H1 (cell line): ENCODE data around the gene MESD.

ENCODE experiments used
- ATF2 ChIP-seq: IDR thresholded peaks from 2 replicates; pipeline ENCODE4 v1.6.1; 2012; ENCODE audit warnings: low read length, inconsistent platforms
- CHD1 ChIP-seq: IDR thresholded peaks from 2 replicates; pipeline ENCODE4 v1.6.1; 2012; ENCODE audit warnings: low read depth, low read length, improper control_type of control experiment
- CHD2 ChIP-seq: IDR thresholded peaks from 2 replicates; pipeline ENCODE4 v1.6.1; 2012; ENCODE audit warnings: low read length, improper control_type of control experiment
- EP300 ChIP-seq, 2 experiments: IDR thresholded peaks; 1 replicate in 1 of 2; 2 replicates in 1 of 2; pipeline ENCODE4 v1.6.1; 2011 to 2012; ENCODE audit warnings: low read depth in 2 of 2, low read length in 2 of 2, mild to moderate bottlenecking in 2 of 2, borderline replicate concordance in 1 of 2, inconsistent platforms in 1 of 2, moderate library complexity in 1 of 2
- HDAC6 ChIP-seq: IDR thresholded peaks from one replicate; pipeline ENCODE4 v1.7.1; 2012; ENCODE audit warnings: low read depth, mild to moderate bottlenecking, inconsistent platforms, low read length, moderate library complexity
- KDM4A ChIP-seq: IDR thresholded peaks from one replicate; pipeline ENCODE4 v1.7.1; 2012; ENCODE audit warnings: low read depth, mild to moderate bottlenecking, moderate library complexity, low read length, inconsistent platforms; ENCODE audit not compliant: severe bottlenecking
- POLR2A ChIP-seq, 2 experiments: IDR thresholded peaks; 1 replicate in 1 of 2; 2 replicates in 1 of 2; pipeline ENCODE4 v1.6.1; 2011; ENCODE audit warnings: low read depth in 2 of 2, low read length in 2 of 2, mild to moderate bottlenecking in 2 of 2; ENCODE audit errors: control extremely low read depth in 1 of 2
- RAD21 ChIP-seq, 2 experiments: IDR thresholded peaks in 1 of 2; conservative IDR thresholded peaks in 1 of 2; 2 replicates each; pipeline ENCODE4 v1.6.1; 2011; ENCODE audit warnings: low read depth in 2 of 2, low read length in 2 of 2, improper control_type of control experiment in 1 of 2, inconsistent platforms in 1 of 2, mild to moderate bottlenecking in 1 of 2, moderate library complexity in 1 of 2
- SP1 ChIP-seq: IDR thresholded peaks from 2 replicates; pipeline ENCODE4 v1.6.1; 2011; ENCODE audit warnings: low read depth, low read length
- SUZ12 ChIP-seq: fragments of 200-600 bp; sonication (generic); IDR thresholded peaks from 2 replicates; pipeline ENCODE4 v1.6.1; 2012; ENCODE audit warnings: mild to moderate bottlenecking, inconsistent platforms, low read length, moderate library complexity, mixed read lengths
- TEAD4 ChIP-seq: IDR thresholded peaks from 2 replicates; pipeline ENCODE4 v1.6.1; 2012; ENCODE audit warnings: low read depth, low read length, inconsistent platforms, mixed read lengths
- ZNF274 ChIP-seq: IDR thresholded peaks from 2 replicates; pipeline ENCODE4 v1.7.0; 2012; ENCODE audit warnings: low read length, borderline replicate concordance; ENCODE audit errors: extremely low read depth
- TF ChIP-seq, protein P1 (sequence below): IDR thresholded peaks from 2 replicates; pipeline ENCODE4 v1.6.1; 2011; ENCODE audit warnings: low read depth, mild to moderate bottlenecking, low read length; ENCODE audit not compliant: insufficient read depth
- TF ChIP-seq, protein P2 (sequence below), 3 experiments: IDR thresholded peaks; 1 replicate in 2 of 3; 2 replicates in 1 of 3; pipeline versions ENCODE4 v1.5.1 to v1.6.1; 2011; ENCODE audit warnings: low read length in 3 of 3, mild to moderate bottlenecking in 3 of 3, inconsistent platforms in 2 of 3, low read depth in 1 of 3, moderate library complexity in 1 of 3; ENCODE audit not compliant: insufficient read depth in 1 of 3; ENCODE audit errors: control extremely low read depth in 1 of 3

DNA sequence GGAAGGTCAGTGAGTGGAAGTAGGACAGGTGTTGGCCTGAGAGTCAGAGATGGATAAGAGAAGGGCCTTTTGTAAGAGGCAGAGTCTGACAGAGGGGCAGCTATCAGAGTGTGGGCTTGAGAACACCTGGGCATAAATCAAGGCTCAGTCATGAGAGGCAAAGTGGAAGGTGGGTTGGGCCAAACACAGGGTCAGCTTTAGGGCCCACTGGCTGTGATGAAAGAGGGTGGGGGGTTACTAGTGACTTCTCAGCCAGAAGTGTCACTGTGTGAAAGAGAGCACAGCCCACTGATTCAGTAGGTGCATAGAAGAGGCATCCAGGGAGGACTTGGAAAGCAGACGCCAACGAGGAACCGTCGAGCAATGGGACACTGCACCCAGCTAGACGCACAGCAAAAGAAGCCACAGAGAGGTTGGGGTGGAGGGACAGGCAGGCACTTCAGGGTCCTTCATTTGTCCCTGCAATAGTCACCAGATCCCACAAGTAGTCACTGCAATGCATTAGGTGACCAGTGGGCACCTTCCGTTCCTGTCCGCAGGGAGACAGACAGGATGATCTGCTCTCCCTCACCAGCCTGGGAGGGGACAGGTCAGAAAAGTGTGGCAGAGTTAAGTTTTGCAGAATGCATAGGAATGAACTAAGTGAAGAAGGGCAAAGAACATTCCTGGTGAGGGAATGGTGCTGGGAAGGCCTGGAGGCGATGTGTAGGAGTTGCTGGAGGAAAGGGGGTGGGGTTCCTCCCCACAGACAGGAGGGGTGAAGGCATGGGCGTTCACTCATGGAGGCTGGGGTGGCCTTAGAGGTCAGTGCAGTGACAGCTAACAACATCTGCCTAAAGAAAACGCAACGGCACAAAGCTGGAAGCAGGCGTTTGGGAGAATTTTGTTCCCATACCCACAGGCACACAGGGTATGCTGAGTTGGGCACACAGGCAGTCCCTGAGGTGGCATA, 36.3 kb downstream of the MESD start:
- TF ChIP-seq CHD2 (no peak), POLR2A (IDR thresholded peaks at IDR 0.05; ENCODE audit: control extremely low read depth in 1 of 2, low read depth in 2 of 2, low read length in 2 of 2) (no peak), KDM4A (no peak), RAD21 (IDR thresholded peaks at IDR 0.05 in 1 of 2, conservative IDR thresholded peaks at IDR 0.05 in 1 of 2; ENCODE audit: low read depth in 2 of 2, low read length in 2 of 2) (no peak), SP1 (no peak), CHD1 (no peak), SUZ12 (no peak), TEAD4 (no peak), ZNF274 (no peak), ATF2 (no peak), EP300 (IDR thresholded peaks at IDR 0.05; ENCODE audit: borderline replicate concordance in 1 of 2, low read depth in 2 of 2, low read length in 2 of 2) (no peak), HDAC6 (no peak)
- TF ChIP-seq, protein P1, sequence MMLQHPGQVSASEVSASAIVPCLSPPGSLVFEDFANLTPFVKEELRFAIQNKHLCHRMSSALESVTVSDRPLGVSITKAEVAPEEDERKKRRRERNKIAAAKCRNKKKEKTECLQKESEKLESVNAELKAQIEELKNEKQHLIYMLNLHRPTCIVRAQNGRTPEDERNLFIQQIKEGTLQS: no peak
- TF ChIP-seq, protein P2, sequence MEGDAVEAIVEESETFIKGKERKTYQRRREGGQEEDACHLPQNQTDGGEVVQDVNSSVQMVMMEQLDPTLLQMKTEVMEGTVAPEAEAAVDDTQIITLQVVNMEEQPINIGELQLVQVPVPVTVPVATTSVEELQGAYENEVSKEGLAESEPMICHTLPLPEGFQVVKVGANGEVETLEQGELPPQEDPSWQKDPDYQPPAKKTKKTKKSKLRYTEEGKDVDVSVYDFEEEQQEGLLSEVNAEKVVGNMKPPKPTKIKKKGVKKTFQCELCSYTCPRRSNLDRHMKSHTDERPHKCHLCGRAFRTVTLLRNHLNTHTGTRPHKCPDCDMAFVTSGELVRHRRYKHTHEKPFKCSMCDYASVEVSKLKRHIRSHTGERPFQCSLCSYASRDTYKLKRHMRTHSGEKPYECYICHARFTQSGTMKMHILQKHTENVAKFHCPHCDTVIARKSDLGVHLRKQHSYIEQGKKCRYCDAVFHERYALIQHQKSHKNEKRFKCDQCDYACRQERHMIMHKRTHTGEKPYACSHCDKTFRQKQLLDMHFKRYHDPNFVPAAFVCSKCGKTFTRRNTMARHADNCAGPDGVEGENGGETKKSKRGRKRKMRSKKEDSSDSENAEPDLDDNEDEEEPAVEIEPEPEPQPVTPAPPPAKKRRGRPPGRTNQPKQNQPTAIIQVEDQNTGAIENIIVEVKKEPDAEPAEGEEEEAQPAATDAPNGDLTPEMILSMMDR (IDR thresholded peaks at IDR 0.05; ENCODE audit: control extremely low read depth in 1 of 3, insufficient read depth in 1 of 3, low read depth in 1 of 3, low read length in 3 of 3): peak in 1 of 3 experiments; percentile 5; a peak in 1 of 4 replicates
